ENCODE results near the gene CANT1. TPM values are rescaled to one million over a fixed set of nuclear protein-coding genes. Genes with fewer than 3 reads are reported as not detected.

The CANT1 gene
- total and polyA plus RNA-seq, 9 of the 15 experiments (the other 6 are each of a cell fraction or from before 2014, with no cell fraction given), result 2.7 to 66.4 (median 22.5) TPM

DNA sequence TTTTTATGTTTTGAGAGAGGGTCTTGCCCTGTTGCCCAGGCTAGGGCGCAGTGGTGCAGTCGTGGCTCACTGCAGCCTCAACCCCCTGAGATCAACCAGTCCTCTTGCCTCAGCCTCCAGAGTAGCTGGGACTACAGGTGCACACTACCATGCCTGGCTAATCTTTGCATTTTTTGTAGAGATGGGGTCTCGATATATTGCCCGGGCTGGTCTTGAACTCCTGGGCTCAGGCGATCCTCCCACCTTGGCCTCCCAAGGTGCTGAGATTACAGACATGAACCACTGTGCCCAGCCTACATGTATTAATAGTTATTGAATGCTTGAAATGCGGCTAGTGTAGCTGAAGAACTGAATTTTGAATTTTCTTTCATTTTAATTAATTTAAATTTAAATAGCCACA lies 26.6 kb upstream of the CANT1 start (continued):
- TF ChIP-seq, protein P1, sequence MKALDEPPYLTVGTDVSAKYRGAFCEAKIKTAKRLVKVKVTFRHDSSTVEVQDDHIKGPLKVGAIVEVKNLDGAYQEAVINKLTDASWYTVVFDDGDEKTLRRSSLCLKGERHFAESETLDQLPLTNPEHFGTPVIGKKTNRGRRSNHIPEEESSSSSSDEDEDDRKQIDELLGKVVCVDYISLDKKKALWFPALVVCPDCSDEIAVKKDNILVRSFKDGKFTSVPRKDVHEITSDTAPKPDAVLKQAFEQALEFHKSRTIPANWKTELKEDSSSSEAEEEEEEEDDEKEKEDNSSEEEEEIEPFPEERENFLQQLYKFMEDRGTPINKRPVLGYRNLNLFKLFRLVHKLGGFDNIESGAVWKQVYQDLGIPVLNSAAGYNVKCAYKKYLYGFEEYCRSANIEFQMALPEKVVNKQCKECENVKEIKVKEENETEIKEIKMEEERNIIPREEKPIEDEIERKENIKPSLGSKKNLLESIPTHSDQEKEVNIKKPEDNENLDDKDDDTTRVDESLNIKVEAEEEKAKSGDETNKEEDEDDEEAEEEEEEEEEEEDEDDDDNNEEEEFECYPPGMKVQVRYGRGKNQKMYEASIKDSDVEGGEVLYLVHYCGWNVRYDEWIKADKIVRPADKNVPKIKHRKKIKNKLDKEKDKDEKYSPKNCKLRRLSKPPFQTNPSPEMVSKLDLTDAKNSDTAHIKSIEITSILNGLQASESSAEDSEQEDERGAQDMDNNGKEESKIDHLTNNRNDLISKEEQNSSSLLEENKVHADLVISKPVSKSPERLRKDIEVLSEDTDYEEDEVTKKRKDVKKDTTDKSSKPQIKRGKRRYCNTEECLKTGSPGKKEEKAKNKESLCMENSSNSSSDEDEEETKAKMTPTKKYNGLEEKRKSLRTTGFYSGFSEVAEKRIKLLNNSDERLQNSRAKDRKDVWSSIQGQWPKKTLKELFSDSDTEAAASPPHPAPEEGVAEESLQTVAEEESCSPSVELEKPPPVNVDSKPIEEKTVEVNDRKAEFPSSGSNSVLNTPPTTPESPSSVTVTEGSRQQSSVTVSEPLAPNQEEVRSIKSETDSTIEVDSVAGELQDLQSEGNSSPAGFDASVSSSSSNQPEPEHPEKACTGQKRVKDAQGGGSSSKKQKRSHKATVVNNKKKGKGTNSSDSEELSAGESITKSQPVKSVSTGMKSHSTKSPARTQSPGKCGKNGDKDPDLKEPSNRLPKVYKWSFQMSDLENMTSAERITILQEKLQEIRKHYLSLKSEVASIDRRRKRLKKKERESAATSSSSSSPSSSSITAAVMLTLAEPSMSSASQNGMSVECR (CRISPR knock-in tag; IDR thresholded peaks at IDR 0.05), result no peak
- TF ChIP-seq, protein P2, sequence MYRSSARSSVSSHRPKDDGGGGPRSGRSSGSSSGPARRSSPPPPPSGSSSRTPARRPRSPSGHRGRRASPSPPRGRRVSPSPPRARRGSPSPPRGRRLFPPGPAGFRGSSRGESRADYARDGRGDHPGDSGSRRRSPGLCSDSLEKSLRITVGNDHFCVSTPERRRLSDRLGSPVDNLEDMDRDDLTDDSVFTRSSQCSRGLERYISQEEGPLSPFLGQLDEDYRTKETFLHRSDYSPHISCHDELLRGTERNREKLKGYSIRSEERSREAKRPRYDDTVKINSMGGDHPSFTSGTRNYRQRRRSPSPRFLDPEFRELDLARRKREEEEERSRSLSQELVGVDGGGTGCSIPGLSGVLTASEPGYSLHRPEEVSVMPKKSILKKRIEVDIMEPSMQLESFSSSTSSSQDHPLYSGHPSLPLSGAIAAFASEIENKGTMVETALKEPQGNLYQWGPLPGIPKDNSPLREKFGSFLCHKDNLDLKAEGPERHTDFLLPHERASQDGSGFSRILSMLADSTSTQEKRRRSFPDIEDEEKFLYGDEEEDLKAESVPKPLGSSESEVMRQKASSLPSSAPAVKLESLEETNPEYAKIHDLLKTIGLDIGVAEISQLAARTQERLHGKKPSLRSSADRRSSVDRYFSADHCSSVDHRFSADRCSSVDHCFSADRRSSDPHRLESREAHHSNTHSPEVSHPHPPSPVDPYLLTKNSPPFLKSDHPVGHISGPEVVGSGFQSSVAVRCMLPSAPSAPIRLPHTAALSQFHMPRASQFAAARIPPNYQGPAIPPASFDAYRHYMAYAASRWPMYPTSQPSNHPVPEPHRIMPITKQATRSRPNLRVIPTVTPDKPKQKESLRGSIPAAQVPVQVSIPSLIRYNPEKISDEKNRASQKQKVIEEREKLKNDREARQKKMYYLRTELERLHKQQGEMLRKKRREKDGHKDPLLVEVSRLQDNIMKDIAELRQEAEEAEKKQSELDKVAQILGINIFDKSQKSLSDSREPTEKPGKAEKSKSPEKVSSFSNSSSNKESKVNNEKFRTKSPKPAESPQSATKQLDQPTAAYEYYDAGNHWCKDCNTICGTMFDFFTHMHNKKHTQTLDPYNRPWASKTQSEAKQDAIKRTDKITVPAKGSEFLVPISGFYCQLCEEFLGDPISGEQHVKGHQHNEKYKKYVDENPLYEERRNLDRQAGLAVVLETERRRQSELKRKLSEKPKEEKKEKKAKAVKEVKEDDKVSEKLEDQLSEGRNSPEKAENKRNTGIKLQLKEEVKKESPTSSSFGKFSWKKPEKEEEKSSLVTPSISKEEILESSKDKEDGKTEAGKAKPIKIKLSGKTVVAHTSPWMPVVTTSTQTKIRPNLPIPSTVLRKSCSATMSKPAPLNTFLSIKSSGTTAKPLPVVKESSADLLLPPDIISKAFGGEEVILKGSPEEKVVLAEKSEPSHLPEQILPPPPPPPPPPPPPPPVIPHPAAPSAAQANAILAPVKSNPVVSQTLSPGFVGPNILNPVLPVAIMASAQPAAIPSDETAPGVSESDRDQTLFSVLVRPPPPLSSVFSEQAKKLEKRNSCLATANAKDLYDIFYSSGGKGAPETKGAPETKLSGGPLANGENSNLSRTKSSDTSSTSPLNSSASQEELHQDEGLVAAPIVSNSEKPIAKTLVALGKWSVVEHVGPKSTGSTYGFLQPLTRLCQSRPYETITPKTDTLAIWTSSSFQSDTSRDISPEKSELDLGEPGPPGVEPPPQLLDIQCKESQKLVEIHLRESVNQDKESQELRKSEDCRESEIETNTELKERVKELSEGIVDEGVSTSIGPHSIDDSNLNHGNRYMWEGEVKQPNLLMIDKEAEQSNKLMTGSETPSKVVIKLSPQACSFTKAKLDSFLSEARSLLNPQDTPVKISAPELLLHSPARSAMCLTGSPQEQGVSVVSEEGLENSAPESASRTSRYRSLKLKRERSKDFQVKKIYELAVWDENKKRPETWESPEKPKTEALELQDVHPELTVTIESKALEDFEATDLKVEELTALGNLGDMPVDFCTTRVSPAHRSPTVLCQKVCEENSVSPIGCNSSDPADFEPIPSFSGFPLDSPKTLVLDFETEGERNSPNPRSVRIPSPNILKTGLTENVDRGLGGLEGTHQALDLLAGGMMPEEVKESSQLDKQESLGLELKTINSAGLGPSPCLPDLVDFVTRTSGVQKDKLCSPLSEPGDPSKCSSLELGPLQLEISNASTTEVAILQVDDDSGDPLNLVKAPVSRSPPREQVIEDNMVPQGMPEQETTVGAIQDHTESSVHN (IDR thresholded peaks at IDR 0.05; ENCODE audit: borderline replicate concordance in 1 of 2, low read depth in 1 of 2), result no peak
- TF ChIP-seq, protein P3, sequence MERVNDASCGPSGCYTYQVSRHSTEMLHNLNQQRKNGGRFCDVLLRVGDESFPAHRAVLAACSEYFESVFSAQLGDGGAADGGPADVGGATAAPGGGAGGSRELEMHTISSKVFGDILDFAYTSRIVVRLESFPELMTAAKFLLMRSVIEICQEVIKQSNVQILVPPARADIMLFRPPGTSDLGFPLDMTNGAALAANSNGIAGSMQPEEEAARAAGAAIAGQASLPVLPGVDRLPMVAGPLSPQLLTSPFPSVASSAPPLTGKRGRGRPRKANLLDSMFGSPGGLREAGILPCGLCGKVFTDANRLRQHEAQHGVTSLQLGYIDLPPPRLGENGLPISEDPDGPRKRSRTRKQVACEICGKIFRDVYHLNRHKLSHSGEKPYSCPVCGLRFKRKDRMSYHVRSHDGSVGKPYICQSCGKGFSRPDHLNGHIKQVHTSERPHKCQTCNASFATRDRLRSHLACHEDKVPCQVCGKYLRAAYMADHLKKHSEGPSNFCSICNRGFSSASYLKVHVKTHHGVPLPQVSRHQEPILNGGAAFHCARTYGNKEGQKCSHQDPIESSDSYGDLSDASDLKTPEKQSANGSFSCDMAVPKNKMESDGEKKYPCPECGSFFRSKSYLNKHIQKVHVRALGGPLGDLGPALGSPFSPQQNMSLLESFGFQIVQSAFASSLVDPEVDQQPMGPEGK (CRISPR knock-in tag; IDR thresholded peaks at IDR 0.05; ENCODE audit: borderline replicate concordance), result no peak
- TF ChIP-seq PML (IDR thresholded peaks at IDR 0.05; ENCODE audit: low read length) (no peak), FOSL1 (tag; conservative IDR thresholded peaks at IDR 0.05) (no peak)
